Measurements from ENCODE around the gene CERS6.
"Not testable (repeated sequence)": the region's sequence is repeated elsewhere in the genome, so short reads cannot be mapped to it uniquely, and the experiment has no call there.

Gene CERS6

GRCh38 chr2:168455645-168456520 is at the start of gene CERS6:
CERS6 (plus strand) TSS chr2:168456272; CDS start chr2:168456449, 177 bp downstream.
- peak; percentile 86 for DNase-seq

GRCh38 chr2:168412301-168412700 is 43.8 kb upstream of the CERS6 start:
- DNase-seq: not testable (repeated sequence)

- not testable (repeated sequence) for DNase-seq
Observed at GRCh38 chr2:168413101-168413500, 43.0 kb upstream of the CERS6 start.

GRCh38 chr2:168416555-168416954 is 39.5 kb upstream of the CERS6 start:
- DNase-seq: no peak

GRCh38 chr2:168422584-168422983 is 33.5 kb upstream of the CERS6 start:
- no peak for DNase-seq

GRCh38 chr2:168424112-168424951 is 31.7 kb upstream of the CERS6 start:
- DNase-seq: no peak

- DNase-seq: no peak
Observed at GRCh38 chr2:168424971-168425370, 31.1 kb upstream of the CERS6 start.

GRCh38 chr2:168426861-168427260 is 29.2 kb upstream of the CERS6 start:
- DNase-seq: no peak

- no peak for DNase-seq
Observed at GRCh38 chr2:168427451-168427850, 28.6 kb upstream of the CERS6 start.

- DNase-seq: no peak
Observed at GRCh38 chr2:168428431-168428830, 27.6 kb upstream of the CERS6 start.

- no peak for DNase-seq
Observed at GRCh38 chr2:168429988-168430387, 26.1 kb upstream of the CERS6 start.

- DNase-seq: no peak
Observed at GRCh38 chr2:168430431-168430830, 25.6 kb upstream of the CERS6 start.

GRCh38 chr2:168431301-168432024 is 24.6 kb upstream of the CERS6 start:
- DNase-seq: no peak

GRCh38 chr2:168432100-168432499 is 24.0 kb upstream of the CERS6 start:
- no peak for DNase-seq

GRCh38 chr2:168432565-168433186 is 23.4 kb upstream of the CERS6 start:
- no peak for DNase-seq

- no peak for DNase-seq
Observed at GRCh38 chr2:168433527-168433926, 22.5 kb upstream of the CERS6 start.

- DNase-seq: peak; percentile 55
Observed at GRCh38 chr2:168434146-168434545, 21.9 kb upstream of the CERS6 start.

GRCh38 chr2:168436840-168437239 is 19.2 kb upstream of the CERS6 start:
- DNase-seq: no peak

GRCh38 chr2:168438553-168438952 is 17.5 kb upstream of the CERS6 start:
- no peak for DNase-seq

- peak; percentile 5 for DNase-seq
Observed at GRCh38 chr2:168439536-168439935, 16.5 kb upstream of the CERS6 start.

GRCh38 chr2:168441214-168441872 is 14.7 kb upstream of the CERS6 start:
- DNase-seq: no peak

GRCh38 chr2:168443818-168444217 is 12.3 kb upstream of the CERS6 start:
- DNase-seq: no peak

Data from NCI-H2029 (cell line).